ENCODE measurements around the gene HNRNPA2B1. TPM values are rescaled to one million over a fixed set of nuclear protein-coding genes. Genes with fewer than 3 reads are reported as not detected.

Gene HNRNPA2B1
- total RNA-seq, 3 donors from 2014 or later: 912 to 975 (median 924) TPM

- no peaks in the 10 kb centered on the region for H3K9me3 Mint-ChIP-seq
- no peak overlapping the region for H3K4me3 Mint-ChIP-seq
- peaks cover 6% of the 10 kb centered on the region for H3K27me3 Mint-ChIP-seq (ENCODE audit: low read depth)
- H3K4me1 Mint-ChIP-seq (ENCODE audit: low read depth): no peaks in the 10 kb centered on the region
- ATAC-seq (no peak), DNase-seq (no peak)
- no peaks in the 10 kb centered on the region for H3K36me3 Mint-ChIP-seq (ENCODE audit: insufficient read depth)
These were observed 57.1 kb downstream of the HNRNPA2B1 start for GRCh38 chr7:26143298-26144048.

- H3K36me3 Mint-ChIP-seq (ENCODE audit: insufficient read depth): no peaks in the 10 kb centered on the region
- H3K4me3 Mint-ChIP-seq: no peak overlapping the region
- peaks cover 6% of the 10 kb centered on the region for H3K27me3 Mint-ChIP-seq (ENCODE audit: low read depth)
- no peaks in the 10 kb centered on the region for H3K9me3 Mint-ChIP-seq
- DNase-seq (no peak), ATAC-seq (no peak)
- H3K4me1 Mint-ChIP-seq (ENCODE audit: low read depth): no peaks in the 10 kb centered on the region
These were observed 59.5 kb downstream of the HNRNPA2B1 start for GRCh38 chr7:26141077-26141476.

GRCh38 chr7:26140380-26140779 is 60.2 kb downstream of the HNRNPA2B1 start:
- ATAC-seq (no peak), DNase-seq (no peak)
- Mint-ChIP-seq H3K4me1 (ENCODE audit: low read depth) (no peaks in the 10 kb centered on the region), H3K4me3 (no peak overlapping the region), H3K9me3 (no peaks in the 10 kb centered on the region), H3K36me3 (ENCODE audit: insufficient read depth) (no peaks in the 10 kb centered on the region), H3K27me3 (ENCODE audit: low read depth) (peaks cover 6% of the 10 kb centered on the region)

Other genes starting within 250 kb of the HNRNPA2B1 start
- gene NFE2L3, start 48.5 kb downstream of the HNRNPA2B1 start, total RNA-seq: 10 to 100 TPM; 34.1 to 53.7 (median 46.5) TPM
- 100 to 1,000 TPM; 246 to 278 (median 267) TPM for gene CBX3, start 999 bp upstream of the HNRNPA2B1 start, total RNA-seq
- gene SNX10, start 91.1 kb upstream of the HNRNPA2B1 start, total RNA-seq: 10 to 100 TPM; 18.5 to 22.6 (median 18.9) TPM